Thoracic aorta (tissue), 2 donors: ENCODE results near the gene SELENOO. TPM values are rescaled to one million over a fixed set of nuclear protein-coding genes. Genes with fewer than 3 reads are reported as not detected.

ENCODE experiments used
- ATAC-seq: fragments of 150-250 bp; one replicate; pipeline ENCODE4 v1.8.0; 2017; ENCODE audit warnings: low read depth; ENCODE audit not compliant: insufficient number of reproducible peaks, low FRiP score
- DNase-seq: peaks from one replicate; pipeline ENCODE4 v3.0.0-alpha.2; 2020; ENCODE audit warnings: low spot score
- H3K27ac ChIP-seq, 2 donors: fragments of 200-600 bp; sonication (generic); 1 replicate in 1 of 2; 2 replicates in 1 of 2; pipeline ENCODE4 v1.5.1; 2016; ENCODE audit warnings: mild to moderate bottlenecking in 2 of 2, moderate library complexity in 2 of 2
- H3K27me3 ChIP-seq: fragments of 200-600 bp; sonication (generic); replicated peaks from 2 replicates; pipeline ENCODE4 v1.6.0; 2016; ENCODE audit warnings: mild to moderate bottlenecking; ENCODE audit not compliant: insufficient read depth
- H3K36me3 ChIP-seq: fragments of 200-600 bp; sonication (generic); one replicate; pipeline ENCODE4 v1.5.1; 2016
- H3K4me1 ChIP-seq, 2 donors: fragments of 200-600 bp; sonication (generic); 1 replicate in 1 of 2; 2 replicates in 1 of 2; pipeline versions ENCODE4 v1.5.1 to v1.6.0; 2016; ENCODE audit warnings: low read depth in 2 of 2, mild to moderate bottlenecking in 1 of 2; ENCODE audit not compliant: control insufficient read depth in 1 of 2
- H3K4me3 ChIP-seq: fragments of 200-600 bp; sonication (generic); 2 replicates; pipeline ENCODE4 v1.5.1; 2016; ENCODE audit warnings: mild to moderate bottlenecking
- H3K9me3 ChIP-seq: fragments of 200-600 bp; sonication (generic); 2 replicates; pipeline ENCODE4 v1.5.1; 2016
- total RNA-seq, 2 donors: library from RNA; depleted of rRNA; stranded (reverse); fragments of >200 nt; gene quantifications; one replicate each; pipeline versions ENCODE4 v1.1.0 to v1.2.3, GENCODE V29; 2016
- TF ChIP-seq, protein P1 (sequence below): fragments of 200-600 bp; sonication (generic); IDR thresholded peaks from one replicate; pipeline ENCODE4 v1.5.1; 2019; ENCODE audit warnings: antibody characterized with exemption

The SELENOO gene
- total RNA-seq, 2 donors from 2014 or later: 25.6 to 41.0 TPM

DNA sequence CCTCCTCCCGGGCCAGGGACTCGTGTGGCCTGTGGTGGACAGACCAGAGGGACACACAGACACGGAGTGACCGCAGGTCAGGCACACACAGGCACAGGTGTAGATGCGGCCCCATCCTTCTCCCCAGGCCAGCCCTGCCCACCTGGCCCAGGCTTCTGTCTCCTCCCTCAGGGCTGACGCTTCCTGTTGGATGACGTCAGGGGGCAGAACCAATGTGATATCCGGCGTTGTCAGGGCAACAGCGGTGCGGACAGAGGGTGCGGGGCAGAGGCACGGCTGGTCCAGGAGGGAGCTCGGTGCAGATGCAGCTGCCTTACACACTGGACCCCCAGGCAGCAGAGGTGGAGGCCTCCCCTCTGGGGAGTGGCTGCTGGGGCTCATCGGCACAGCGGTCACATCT is 46.9 kb downstream of the SELENOO start:
- ATAC-seq: no peak
- no peak overlapping the region for H3K4me3 ChIP-seq
- no peaks in the 10 kb centered on the region for H3K9me3 ChIP-seq
- DNase-seq: no peak
- no peak overlapping the region for H3K27ac ChIP-seq
- TF ChIP-seq, protein P1, sequence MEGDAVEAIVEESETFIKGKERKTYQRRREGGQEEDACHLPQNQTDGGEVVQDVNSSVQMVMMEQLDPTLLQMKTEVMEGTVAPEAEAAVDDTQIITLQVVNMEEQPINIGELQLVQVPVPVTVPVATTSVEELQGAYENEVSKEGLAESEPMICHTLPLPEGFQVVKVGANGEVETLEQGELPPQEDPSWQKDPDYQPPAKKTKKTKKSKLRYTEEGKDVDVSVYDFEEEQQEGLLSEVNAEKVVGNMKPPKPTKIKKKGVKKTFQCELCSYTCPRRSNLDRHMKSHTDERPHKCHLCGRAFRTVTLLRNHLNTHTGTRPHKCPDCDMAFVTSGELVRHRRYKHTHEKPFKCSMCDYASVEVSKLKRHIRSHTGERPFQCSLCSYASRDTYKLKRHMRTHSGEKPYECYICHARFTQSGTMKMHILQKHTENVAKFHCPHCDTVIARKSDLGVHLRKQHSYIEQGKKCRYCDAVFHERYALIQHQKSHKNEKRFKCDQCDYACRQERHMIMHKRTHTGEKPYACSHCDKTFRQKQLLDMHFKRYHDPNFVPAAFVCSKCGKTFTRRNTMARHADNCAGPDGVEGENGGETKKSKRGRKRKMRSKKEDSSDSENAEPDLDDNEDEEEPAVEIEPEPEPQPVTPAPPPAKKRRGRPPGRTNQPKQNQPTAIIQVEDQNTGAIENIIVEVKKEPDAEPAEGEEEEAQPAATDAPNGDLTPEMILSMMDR: no peak
- H3K27me3 ChIP-seq: no peaks in the 10 kb centered on the region
- H3K4me1 ChIP-seq: peaks cover 27 to 58% of the 10 kb centered on the region in 2 donors
- H3K36me3 ChIP-seq: no peaks in the 10 kb centered on the region

GRCh38 chr22:50248196-50249081 is 47.6 kb downstream of the SELENOO start:
- TF ChIP-seq, protein P1: no peak
- Histone ChIP-seq H3K36me3 (no peaks in the 10 kb centered on the region), H3K27ac (no peak overlapping the region), H3K9me3 (no peaks in the 10 kb centered on the region), H3K27me3 (no peaks in the 10 kb centered on the region), H3K4me3 (no peak overlapping the region), H3K4me1 (peaks cover 21 to 51% of the 10 kb centered on the region in 2 donors)
- DNase-seq: no peak
- ATAC-seq: no peak

GRCh38 chr22:50249341-50250248 is 48.8 kb downstream of the SELENOO start:
- peak overlapping the region; percentile 82 for H3K4me3 ChIP-seq
- ATAC-seq (no peak), DNase-seq (no peak)
- H3K27me3 ChIP-seq: no peaks in the 10 kb centered on the region
- H3K4me1 ChIP-seq: peaks cover 21 to 42% of the 10 kb centered on the region in 2 donors
- H3K27ac ChIP-seq: no peak overlapping the region
- TF ChIP-seq, protein P1: no peak
- H3K9me3 ChIP-seq: no peaks in the 10 kb centered on the region
- H3K36me3 ChIP-seq: no peaks in the 10 kb centered on the region

- Histone ChIP-seq H3K4me3 (peak overlapping the region; percentile 82), H3K9me3 (no peaks in the 10 kb centered on the region), H3K36me3 (no peaks in the 10 kb centered on the region), H3K4me1 (peaks cover 21 to 42% of the 10 kb centered on the region in 2 donors), H3K27ac (no peak overlapping the region), H3K27me3 (no peaks in the 10 kb centered on the region)
- DNase-seq (no peak), ATAC-seq (no peak)
- TF ChIP-seq, protein P1: no peak
These were observed 49.4 kb downstream of the SELENOO start for GRCh38 chr22:50250249-50250554.
